Hematopoietic multipotent progenitor cell treated with erythropoietin and hydrocortisone succinate and interleukin-3 and kit ligand, for 15 days (in vitro differentiated cells): ENCODE results near the gene TLE5.
"Not testable (repeated sequence)": the region's sequence is repeated elsewhere in the genome, so short reads cannot be mapped to it uniquely, and the experiment has no call there.

ENCODE experiments used
- DNase-seq: peaks from one replicate; pipeline ENCODE4 v3.0.0-alpha.2; 2015; ENCODE audit warnings: low spot score

Gene TLE5

GRCh38 chr19:3025549-3025886 lies 36.8 kb downstream of the TLE5 start:
- DNase-seq: no peak

- no peak for DNase-seq
These were observed 37.3 kb downstream of the TLE5 start for GRCh38 chr19:3024870-3025548.

- no peak for DNase-seq
These were observed 37.8 kb downstream of the TLE5 start for GRCh38 chr19:3024509-3024869.

- no peak for DNase-seq
These were observed 41.9 kb downstream of the TLE5 start for GRCh38 chr19:3020321-3020960.

- no peak for DNase-seq
These were observed 43.0 kb downstream of the TLE5 start for GRCh38 chr19:3019211-3019854.

GRCh38 chr19:3017923-3018322 lies 44.4 kb downstream of the TLE5 start:
- DNase-seq: no peak

- no peak for DNase-seq
These were observed 46.9 kb downstream of the TLE5 start for GRCh38 chr19:3015126-3016057.

- no peak for DNase-seq
These were observed 48.2 kb downstream of the TLE5 start for GRCh38 chr19:3014135-3014534.

GRCh38 chr19:3013263-3013725 lies 49.0 kb downstream of the TLE5 start:
- DNase-seq: no peak

- no peak for DNase-seq
These were observed 49.6 kb downstream of the TLE5 start for GRCh38 chr19:3012621-3013262.

- DNase-seq: not testable (repeated sequence)
These were observed 50.2 kb downstream of the TLE5 start for GRCh38 chr19:3012059-3012458.

GRCh38 chr19:3010871-3011270 lies 51.4 kb downstream of the TLE5 start:
- DNase-seq: no peak

- no peak for DNase-seq
These were observed 53.3 kb downstream of the TLE5 start for GRCh38 chr19:3008994-3009393.

- DNase-seq: no peak
These were observed 54.3 kb downstream of the TLE5 start for GRCh38 chr19:3007975-3008374.

GRCh38 chr19:3006075-3006767 lies 56.1 kb downstream of the TLE5 start:
- no peak for DNase-seq

- no peak for DNase-seq
These were observed 57.0 kb downstream of the TLE5 start for GRCh38 chr19:3005345-3005744.

- no peak for DNase-seq
These were observed 57.8 kb downstream of the TLE5 start for GRCh38 chr19:3004522-3004921.

GRCh38 chr19:3003046-3003445 lies 59.2 kb downstream of the TLE5 start:
- DNase-seq: no peak
